HG03571 (cell line): ENCODE results near the gene CHD5.

Source experiments
- ATAC-seq: cut with Tn5 transposase; IDR thresholded peaks from one replicate; pipeline ENCODE4 v1.9.1; 2021; ENCODE audit not compliant: unreplicated experiment

Gene CHD5

DNA sequence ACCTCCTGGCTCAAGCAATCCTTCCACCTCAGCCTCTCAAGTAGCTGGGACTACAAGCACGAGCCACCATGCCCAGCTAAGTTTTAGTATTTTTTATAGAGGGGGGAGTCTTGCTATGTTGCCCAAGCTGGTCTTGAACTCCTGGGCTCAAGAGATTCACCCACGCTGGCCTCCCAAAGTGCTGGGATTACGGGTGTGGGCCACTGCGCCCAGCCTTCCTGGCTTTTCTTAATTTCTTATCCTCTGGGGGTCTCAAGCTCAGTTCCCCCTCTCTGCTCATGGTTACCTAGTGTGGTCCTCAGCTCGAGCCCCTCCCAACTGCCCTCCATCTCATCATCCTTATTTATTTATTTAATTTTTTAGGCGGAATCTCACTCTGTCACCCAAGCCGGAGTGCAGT, 22.1 kb upstream of the CHD5 start:
- no peak for ATAC-seq

DNA sequence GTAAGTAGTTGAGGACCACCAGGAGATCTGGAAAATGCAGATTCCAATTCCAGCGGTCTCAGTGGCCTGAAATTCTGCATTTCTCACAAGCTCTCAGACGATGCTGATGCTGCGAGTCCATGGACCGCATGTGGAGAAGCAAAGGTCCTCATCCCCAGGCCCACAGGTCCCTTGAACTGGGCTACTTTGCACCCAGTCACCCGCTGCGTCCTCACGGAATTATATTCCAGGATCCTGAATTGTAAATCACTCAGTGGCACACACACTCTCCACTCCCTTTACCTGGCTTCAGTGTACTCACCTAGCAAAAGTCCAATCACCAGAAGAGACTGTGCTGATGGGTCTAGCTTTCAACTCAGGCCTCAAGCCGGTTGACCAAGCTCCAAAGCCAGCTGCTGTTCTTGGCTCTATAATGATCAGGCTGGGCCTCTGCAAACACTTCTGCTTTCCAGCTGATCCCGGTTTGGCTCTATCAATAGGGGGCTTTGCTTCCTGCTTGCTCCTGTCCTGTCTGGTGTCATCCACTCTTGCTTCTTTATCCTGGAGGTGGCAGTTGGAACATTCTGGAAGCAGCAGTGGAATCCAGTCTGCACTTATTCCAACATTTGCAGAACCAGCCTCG, 20.2 kb upstream of the CHD5 start:
- ATAC-seq = no peak

DNA sequence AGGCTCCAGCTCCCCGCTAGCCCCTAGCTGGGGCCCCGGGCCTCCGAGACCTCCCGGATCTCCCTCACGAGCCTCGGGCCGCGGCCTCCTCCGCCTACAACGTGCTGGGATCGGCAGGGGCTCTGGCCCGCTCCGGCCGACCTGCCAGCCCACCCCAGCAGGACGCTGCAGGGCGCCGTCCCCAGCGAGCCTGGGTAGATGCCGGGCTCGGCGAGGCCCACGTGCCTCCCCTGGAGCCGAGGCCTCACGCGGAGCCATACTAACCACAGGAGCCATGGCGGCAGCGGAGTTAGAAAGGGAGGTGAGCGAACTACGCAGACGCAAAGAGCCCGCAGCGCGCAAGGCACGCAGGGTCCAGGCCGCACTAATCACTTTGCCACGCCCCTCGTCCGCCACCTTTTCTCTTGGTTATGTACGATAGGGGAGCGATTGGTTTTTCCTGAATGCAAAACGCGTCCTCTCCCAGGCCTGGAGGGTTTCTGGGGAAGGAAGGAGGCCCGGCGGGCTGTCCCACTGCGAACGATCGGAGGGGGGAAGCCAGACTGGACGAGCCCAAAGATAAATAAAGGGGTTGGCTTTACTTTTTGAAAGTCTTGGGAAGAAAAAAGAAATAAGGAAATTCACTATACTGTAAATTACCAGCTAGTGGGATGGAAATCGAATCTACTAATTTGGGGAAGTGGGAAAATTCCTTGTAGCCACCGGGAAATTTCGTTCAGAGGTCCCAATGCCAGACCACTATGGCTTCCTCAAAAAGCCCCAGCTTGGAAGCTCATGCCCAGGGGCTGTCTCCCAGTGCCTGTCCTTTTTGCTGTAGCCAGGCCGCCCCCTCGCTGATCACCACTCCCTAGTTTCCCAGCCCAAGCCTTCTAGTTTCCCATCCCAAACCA, 19.4 kb upstream of the CHD5 start, which contains the start of gene RPL22:
Gene RPL22 (minus strand): TSS at position 298 of the 890 bp plus-strand sequence. CDS start 22 bp downstream, at position 276.
- peak; percentile 96 for ATAC-seq

DNA sequence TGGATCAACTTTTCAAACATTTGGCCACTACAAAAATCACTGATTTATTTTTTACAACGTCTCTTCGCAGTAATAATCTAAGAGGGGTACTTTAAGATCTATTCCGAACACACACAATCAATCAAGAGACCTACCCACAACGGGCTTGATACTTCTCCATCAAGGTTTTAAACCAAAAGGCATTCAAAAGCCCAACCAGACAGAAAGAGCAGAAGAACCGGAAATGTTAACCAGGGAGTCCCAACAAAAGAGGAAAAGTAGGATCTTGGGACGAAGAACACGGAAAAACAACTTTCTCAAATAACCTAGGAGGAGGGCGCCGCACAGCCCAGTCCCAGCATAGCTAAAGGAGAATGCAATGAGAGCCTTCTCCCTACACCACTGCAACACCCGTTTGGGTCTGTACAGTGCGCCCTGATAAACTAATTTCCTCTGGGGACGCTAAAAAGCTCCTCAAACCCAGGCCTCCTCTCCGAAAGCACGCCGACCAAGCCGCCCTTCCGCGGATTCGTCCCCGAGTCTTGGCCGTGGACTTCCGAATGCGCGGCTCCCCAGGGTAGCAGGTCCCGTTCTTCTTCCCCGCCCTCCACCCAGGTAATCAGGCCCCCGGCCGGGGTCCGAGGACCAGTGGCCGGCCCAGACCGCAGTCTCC, 18.7 kb upstream of the CHD5 start:
- ATAC-seq = peak; percentile 20

DNA sequence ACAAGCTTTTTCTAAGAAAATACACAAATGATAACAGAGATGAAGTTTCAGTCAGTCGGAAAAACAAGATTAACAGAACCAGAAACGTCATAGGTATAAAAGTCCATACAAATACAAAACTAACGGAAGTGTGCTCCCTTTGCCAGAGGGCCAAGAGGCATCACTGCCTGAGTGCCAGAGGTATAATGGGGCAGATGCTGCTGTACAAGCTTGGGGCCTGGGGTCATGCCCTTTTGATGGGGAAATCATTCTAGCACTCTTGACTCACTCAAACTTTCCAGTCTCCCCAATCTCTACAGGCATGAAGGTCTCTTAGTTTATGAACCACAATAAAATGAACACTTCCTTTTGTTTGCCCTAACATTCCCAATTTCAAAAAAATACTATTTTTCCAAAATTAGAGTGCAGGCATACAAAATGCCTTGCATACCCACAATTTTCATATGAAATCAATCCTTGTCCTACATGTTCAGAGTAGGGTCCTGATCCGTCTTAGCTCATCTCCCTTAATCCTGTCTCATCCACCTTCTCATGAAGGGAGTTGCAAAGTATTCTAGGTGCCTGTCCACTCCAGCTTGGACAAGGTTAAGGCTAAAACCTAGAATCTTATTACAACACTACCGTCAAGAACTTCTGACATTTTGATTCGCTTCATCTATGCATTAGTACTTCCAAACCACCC, 17.8 kb upstream of the CHD5 start:
- no peak for ATAC-seq

DNA sequence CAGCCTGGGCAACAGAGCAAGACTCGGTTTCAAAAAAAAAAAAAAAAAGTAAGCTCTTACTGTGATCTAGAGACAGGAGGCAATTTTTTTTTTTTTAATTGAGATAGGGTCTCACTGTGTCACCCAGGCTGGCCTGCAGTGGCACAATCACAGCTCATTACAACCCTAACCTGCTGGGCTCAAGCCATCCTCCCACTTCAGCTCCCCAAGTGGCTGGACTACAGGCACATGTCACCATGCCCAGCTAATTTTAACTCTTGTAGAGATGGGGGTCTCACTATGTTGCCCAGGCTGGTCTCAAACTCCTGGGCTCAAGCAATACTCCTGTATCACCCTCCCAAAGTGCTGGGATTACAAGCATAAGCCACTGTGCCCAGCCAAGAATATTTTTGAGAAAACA, 11.8 kb upstream of the CHD5 start:
- ATAC-seq = no peak

DNA sequence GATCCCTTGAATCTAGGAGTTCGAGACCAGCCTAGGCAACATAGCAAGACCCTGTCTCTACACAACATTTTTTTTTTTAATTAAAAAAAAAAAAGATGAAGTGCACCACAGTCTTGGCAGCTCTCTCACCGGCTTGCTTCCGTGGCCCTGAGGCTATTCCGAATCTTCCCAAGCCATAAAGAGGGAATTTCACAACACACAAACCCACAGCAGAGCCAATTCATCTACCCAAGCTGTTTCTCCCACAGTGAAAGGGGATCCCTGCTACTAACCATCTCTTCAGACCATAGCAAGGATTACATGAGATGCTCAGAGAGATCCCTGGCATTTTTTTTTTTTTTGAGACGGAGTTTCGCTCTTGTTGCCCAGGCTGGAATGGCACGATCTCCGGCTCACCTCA, 8.3 kb upstream of the CHD5 start:
- ATAC-seq = no peak

DNA sequence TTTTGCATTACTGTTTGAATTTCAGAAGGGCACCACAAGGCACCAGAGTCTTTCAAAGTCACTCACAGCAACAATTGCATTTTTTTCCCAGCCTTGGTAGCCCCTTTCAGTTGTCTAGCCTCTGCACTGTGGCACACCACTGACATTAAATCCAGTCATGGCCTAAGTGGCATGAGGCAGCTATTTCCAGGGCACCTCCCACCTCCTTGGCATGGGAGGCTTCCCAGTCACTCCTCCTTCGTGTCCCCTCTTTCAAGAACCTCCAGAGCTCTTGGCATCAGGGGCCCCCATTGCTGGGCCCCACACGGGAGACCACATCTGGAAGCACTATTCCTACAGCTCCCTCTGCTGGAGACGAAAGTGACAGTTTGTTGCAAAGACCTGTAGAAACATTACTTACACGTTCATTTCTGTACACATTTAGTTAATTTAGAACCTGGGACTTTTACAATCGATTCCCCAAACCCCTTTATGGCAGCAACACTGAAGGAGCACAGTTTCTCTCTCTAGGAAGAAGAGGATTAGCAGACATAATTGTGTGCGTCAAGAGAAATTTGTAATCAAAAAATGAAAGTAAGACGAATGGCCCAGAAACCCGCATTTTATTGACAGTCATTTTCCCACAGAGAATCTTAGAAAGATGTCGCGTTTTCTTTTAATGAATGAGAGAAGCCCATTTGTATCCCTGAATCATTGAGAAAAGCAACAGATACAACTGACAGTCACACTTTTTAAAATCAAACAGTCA, 5.7 kb upstream of the CHD5 start:
- no peak for ATAC-seq

DNA sequence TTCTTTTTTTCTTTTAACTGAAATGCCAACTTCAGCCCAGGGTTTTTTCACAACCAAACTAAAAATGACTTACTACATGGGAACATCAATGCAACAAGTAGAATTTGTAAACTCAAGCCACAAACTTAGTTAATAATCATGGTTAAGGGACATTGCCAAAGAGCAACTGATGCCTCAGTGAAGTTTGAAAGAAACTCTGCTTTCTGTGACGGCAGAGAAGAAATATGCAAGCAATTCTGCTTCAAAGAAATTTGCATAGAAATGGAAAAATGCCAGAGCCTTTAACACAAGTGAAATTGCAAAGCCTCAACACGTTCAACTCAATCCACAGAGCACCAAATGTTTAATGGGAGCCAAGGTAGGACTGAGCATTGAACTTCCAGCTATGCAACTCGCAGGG, 5.0 kb upstream of the CHD5 start:
- no peak for ATAC-seq

DNA sequence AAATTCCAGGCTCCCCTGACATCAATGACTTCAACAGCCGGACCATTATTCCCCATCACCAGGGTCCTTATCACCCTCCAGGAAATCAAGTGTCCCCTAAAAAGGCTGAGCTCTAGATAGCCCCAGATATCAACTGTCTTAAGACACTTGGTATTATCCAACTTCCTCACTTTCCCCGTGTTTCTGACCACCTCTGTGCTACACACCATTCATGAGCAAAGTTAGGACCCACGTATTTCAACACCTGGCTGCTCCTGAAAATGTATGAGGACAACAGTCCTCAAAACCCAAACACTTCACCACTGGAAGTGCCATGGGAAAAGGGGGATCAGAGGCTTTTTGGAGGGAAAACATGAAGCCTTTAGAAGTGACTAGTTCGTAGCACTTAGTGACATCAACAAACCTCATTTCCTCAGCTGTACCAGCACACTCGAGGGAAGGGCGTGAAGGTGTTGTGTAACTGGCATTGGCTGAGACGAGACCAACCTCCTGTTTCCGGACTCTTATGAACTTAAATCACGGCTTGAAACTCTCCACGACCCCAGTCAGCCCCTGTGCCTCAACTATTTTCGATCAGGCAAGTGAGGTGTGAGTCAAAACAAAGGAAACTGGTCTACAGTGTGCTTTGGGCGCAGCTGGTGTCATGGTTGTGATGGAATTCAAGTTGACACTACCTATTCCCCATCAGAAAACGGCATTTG, 4.1 kb upstream of the CHD5 start:
- no peak for ATAC-seq

DNA sequence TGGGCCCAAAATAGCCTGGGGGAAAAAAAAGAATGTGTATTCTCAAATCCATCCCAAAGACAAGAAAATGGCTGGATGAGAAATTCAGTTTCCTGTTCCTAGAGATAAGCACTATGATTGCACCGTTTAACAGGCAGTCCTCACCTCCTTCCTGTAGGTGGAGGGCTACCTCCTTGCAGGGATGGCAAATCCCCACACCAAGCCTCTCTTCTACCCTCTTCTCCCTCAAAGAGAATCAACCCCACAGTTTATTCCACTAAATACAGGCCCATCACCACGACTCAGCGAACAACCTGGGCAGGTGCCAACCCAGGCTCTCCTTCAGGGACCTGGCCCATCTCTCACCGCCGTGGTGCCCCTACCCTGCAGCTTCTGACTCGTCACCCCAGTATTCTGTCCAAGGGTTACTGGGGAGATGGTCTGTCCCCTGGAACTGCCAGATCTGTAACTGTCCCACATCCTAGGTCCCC, 3.4 kb upstream of the CHD5 start:
- ATAC-seq = no peak

DNA sequence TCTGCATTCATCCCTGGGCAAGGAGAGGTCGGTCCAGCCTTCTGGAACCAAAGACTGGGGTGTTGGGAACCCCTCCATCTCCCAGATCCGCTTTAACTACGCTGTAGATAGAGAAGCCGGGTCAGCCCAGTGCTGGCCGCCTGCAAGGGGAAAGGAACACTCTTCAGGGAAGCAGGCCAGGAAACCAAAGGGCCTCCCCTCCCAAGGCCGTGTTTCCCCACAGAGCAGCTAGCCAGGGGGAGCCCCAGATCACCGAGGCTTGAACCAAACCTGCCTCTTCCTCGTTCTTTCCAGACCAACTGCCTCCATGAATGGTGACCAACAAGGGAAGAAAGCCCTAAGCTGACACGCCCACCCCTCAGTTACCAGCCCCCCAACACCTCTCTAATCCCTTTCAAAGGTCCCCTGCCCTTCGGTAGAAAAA, 1.2 kb upstream of the CHD5 start:
- no peak for ATAC-seq

DNA sequence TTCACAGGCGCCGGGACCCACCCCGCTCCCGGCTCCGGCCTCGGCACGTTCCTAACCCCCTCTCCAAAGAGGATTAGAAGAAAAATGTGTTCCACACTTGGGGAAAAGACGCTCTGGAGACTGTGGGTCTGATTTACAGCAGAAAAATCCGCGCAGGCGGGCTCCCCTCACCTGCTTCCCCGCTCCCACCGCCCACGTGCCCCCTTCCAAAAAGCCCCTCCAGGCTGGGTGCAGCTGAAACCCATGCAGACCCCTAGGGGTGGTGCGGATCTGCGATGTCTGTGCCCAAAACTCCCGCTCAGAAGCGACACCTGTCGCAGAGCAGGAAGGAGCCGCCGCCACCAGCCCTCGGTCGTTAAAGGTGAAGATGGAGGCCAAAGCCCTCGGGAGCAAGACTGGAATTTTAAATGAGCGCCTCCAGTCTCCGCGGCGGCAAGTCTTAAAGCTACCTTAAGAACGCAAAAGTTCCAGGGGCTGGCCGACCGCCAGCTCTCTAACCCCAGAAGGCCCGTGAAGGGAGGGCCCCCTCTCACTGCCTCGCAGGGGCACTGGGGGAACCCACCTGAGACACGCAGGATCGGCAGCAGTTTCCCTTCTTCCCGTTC, 688 bp upstream of the CHD5 start:
- ATAC-seq = no peak

DNA sequence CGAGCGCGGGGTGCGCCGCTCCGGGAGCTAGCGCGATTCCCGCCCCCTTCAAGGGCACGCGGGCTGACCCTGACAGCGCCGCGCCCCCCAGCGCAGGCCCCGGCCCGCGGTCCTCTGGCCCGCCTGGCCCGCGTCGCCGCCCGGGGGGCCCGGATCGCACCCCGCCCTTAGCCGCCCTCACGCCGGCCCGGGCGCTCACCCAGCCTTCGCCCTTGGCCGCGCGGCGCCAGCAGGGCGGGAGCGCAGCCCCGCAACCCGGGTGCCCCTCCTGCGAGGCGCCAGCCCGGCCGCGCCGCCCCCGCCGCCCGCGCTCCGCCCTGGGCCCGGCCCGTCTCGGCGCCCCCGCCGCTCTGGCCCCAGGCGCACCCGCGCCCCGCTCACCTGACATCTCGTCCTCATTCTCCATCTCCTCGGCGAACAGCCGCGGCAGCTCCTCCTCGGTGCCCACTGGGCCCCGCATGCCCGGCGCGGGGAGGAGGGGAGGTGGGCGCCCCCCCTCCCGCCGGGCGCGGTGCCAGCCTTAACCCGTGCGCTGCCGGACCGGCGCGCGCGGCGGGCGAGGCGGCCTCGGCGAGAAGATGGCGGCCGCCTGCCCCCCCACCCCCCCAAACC, 451 bp downstream of the CHD5 start:
- no peak for ATAC-seq

DNA sequence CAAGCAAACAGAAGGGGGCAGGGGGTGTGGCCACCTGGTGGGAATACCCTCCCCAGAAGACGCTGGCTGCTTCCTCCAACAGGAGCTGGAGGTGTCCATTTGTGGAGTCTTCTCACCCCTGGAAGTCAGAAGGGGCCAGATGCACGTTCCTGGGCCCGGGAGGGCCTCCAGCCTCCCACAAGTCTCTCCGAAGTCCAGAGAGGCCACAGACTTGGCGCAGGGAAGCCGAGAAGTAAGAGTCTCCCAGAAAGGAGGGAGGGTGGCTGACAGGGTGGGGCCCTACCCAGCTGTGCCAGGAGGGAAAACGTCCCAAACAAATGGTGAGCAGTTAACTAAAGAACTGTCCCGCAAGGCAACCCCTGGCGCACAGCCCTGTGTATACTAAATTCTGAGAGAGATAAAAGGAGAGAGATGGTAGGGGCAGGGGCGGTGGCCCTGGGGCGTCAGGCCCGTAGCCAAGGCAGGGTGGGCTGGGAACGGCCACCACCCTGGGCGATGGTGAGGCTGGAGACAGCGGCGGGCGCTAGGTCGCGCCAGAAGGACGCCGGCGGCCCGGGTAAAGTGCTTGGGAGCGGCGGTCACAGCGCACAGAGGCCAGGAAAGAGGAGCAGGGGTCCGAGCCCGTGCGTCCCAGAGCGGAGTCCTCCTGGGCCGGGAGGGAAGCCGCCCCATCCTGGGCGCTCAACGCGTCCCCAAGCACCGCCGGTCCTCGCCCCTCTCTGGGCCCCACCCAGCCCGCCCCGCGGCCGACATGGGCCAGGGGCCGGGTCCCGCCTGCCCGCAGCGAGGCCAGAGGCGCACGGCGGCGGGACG, 1.2 kb downstream of the CHD5 start:
- no peak for ATAC-seq

DNA sequence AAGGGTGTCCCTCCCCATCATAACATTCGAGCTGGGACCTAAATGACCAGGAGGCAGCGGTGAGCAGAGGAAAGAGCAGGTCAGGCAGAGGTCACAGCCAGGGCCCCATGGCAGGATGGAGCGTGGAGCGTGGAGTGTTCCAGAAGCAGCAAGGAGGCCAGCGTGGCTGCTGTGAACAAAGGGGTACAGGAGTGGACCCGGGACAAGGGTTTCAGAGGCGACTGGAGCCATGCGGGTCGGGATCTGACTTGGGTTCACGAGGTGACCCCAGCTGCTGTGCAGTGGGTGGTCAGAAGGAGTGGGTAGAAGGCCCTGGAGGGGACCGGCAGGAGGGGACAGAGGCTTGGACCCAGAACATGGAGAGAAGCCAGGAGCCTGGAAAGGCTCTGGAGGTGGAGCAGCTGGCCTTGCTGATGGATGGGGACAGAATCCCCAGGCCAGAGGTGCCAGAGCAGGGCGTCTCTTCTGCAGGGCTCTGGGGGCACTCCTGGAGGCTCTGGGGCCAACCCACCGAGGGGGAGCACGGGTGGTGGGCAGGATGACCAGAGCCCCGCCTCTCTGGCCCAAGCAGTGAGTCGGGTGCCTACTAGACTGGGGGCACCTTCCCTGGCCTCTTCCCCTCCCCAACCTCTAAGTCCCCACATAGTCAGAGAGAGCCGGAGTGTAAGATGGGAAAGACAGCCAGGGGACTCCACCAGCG, 2.3 kb downstream of the CHD5 start:
- ATAC-seq = no peak

DNA sequence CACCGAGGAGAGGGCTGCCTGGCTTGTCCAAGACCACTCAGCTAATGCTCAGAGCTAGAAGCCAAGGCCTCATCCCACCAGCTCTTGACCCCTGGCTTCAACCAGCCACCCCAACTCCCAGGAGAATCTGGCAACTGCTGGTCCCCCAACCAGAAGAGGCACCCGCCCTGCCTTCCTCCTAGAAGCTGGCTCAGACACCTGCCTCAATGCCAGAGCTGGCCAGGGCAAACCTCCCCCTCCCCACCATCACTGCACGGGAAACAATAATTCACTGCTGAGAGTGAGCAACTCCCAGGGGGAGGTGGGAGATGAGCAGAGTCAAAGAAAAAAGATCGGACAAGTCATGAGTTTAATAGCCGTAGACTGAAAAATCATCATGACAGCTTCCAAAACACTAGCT, 3.3 kb downstream of the CHD5 start:
- no peak for ATAC-seq

DNA sequence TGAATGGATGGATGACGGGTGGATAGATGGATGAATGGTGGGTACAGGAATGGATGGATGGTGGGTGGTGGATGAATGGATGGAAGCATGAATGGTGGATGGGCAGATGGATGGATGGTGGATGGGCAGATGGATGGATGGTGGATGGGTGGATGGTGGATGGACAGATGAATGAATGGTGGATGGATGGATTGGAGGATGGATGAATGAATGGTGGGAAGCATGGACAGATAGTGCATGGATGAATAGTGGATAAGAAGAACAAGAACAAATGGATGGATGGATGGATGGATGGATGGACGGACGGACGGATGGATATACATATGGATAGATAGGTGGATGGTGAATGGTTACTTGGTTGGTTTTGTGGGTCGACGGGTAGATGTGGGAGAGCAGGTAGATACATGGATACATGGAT, 4.7 kb downstream of the CHD5 start:
- ATAC-seq = no peak
